K562 (cell line): ENCODE results near the gene CPNE9. TPM values are rescaled to one million over a fixed set of nuclear protein-coding genes. Genes with fewer than 3 reads are reported as not detected.

Source experiments
- ATAC-seq: fragments of 200-7000 bp; cut with Tn5 transposase; 3 replicates; pipeline ENCODE4 v1.9.1; 2020; ENCODE audit warnings: moderate library complexity
- BruUV-seq: library from RNA; stranded (reverse); fragments of 400-500 nt; replicated peaks from 2 replicates; lab custom pipeline; 2021; lab: Mats Ljungman, UMichigan
- CTCF ChIA-PET: fragments of 300-600 bp; formaldehyde crosslinking; extraction: SDS; loops from one replicate; lab custom pipeline; 2021; ENCODE audit warnings: low intra/inter-chr PET ratio; lab: Yijun Ruan, JAX
- POLR2A ChIA-PET: fragments of 300-600, 350-650 bp; sonication (Branson Sonifier 250); formaldehyde crosslinking; extraction: SDS; loops from one replicate; lab custom pipeline; 2021; ENCODE audit warnings: antibody characterized with exemption, inconsistent platforms; lab: Yijun Ruan, JAX
- DNase-seq, 4 experiments: peaks; one replicate each; pipeline versions ENCODE4 v3.0.0 to v3.0.0-alpha.2; 2011 to 2018; ENCODE audit warnings: low spot score in 3 of 4, mixed read lengths in 3 of 4; ENCODE audit errors: extremely low read depth in 1 of 4
- FAIRE-seq: peaks from 2 replicates; lab custom pipeline; 2011; peaks lifted over from hg19 to GRCh38; lab: Jason Lieb, UNC
- H2AFZ ChIP-seq: 2 replicates; pipeline ENCODE4 v1.6.0; 2011; ENCODE audit warnings: low read depth, low read length, control low read depth, inconsistent platforms
- H3K27ac ChIP-seq: fragments of 200-600 bp; 3 replicates; pipeline ENCODE4 v1.8.0; 2011; ENCODE audit warnings: low read depth, mild to moderate bottlenecking, control low read depth, inconsistent platforms, low read length, moderate library complexity, mixed read lengths; ENCODE audit errors: extremely low read depth
- H3K27me3 ChIP-seq, 2 experiments: fragments of 300-600 bp in 1 of 2; 2 replicates in 1 of 2; 3 replicates in 1 of 2; pipeline versions ENCODE4 v1.6.0 to v1.8.0; 2011; ENCODE audit warnings: inconsistent platforms in 2 of 2, low read length in 2 of 2, mild to moderate bottlenecking in 1 of 2, mixed read lengths in 1 of 2, moderate library complexity in 1 of 2; ENCODE audit not compliant: control insufficient read depth in 2 of 2, insufficient read depth in 2 of 2
- H3K36me3 ChIP-seq: fragments of 300-600 bp; 3 replicates; pipeline ENCODE4 v1.8.0; 2011; ENCODE audit warnings: mild to moderate bottlenecking, low read length, inconsistent platforms; ENCODE audit not compliant: control insufficient read depth, insufficient read depth
- H3K4me1 ChIP-seq, 2 experiments: fragments of 200-600 bp in 1 of 2; replicated peaks in 1 of 2; 2 replicates in 1 of 2; 3 replicates in 1 of 2; pipeline versions ENCODE4 v1.5.1 to v1.8.0; 2011; ENCODE audit warnings: inconsistent platforms in 2 of 2, low read length in 2 of 2, mild to moderate bottlenecking in 1 of 2, mixed read lengths in 1 of 2, moderate library complexity in 1 of 2; ENCODE audit not compliant: control insufficient read depth in 2 of 2, insufficient read depth in 2 of 2
- H3K4me2 ChIP-seq: 2 replicates; pipeline ENCODE4 v1.6.1; 2011; ENCODE audit warnings: low read length, control low read depth, inconsistent platforms, mixed read lengths; ENCODE audit not compliant: insufficient read depth
- H3K4me3 ChIP-seq: fragments of 200-600 bp; sonication (generic), shearing (Covaris generic); 2 replicates; pipeline ENCODE4 v1.5.1; 2016; ENCODE audit warnings: control low read depth, inconsistent platforms
- H3K79me2 ChIP-seq: fragments of 200-600 bp; 3 replicates; pipeline ENCODE4 v1.8.0; 2011; ENCODE audit warnings: low read length, inconsistent platforms; ENCODE audit not compliant: control insufficient read depth, insufficient read depth
- H3K9ac ChIP-seq, 2 experiments: 2 replicates each; pipeline versions ENCODE4 v1.6.0 to v1.6.1; 2011; ENCODE audit warnings: low read depth in 2 of 2, low read length in 2 of 2, control low read depth in 1 of 2, inconsistent platforms in 1 of 2, mild to moderate bottlenecking in 1 of 2, mixed read lengths in 1 of 2; ENCODE audit not compliant: insufficient read depth in 1 of 2
- H3K9me1 ChIP-seq: one replicate; pipeline ENCODE4 v1.6.0; 2011; ENCODE audit warnings: inconsistent platforms, mild to moderate bottlenecking, low read length, moderate library complexity; ENCODE audit not compliant: control insufficient read depth, insufficient read depth
- H3K9me3 ChIP-seq: replicated peaks from 2 replicates; pipeline ENCODE4 v1.5.1; 2011; ENCODE audit warnings: low read depth, low read length, inconsistent platforms; ENCODE audit not compliant: control insufficient read depth, insufficient read depth
- H4K20me1 ChIP-seq: replicated peaks from 2 replicates; pipeline ENCODE4 v1.6.1; 2011; ENCODE audit warnings: low read length, inconsistent platforms, mixed read lengths; ENCODE audit not compliant: control insufficient read depth, insufficient read depth
- CBX5 ChIP-seq: IDR thresholded peaks from 2 replicates; pipeline ENCODE4 v1.6.1; 2014; ENCODE audit warnings: low read depth, borderline replicate concordance
- CEBPB ChIP-seq: fragments of 450-650 bp; IDR thresholded peaks from 2 replicates; pipeline ENCODE4 v1.6.1; 2016; ENCODE audit warnings: missing genetic modification characterization, missing compliant biosample characterization
- CHD4 ChIP-seq: fragments of 200-600 bp; sonication (generic); IDR thresholded peaks from 3 replicates; pipeline ENCODE4 v1.6.1; 2012; ENCODE audit warnings: low read depth, mild to moderate bottlenecking, mixed read lengths, low read length, inconsistent platforms; ENCODE audit not compliant: insufficient read depth, insufficient replicate concordance, poor library complexity, severe bottlenecking
- NR2F6 ChIP-seq: fragments of 450-650 bp; formaldehyde crosslinking; IDR thresholded peaks from 2 replicates; pipeline ENCODE4 v1.4.0; 2020; ENCODE audit warnings: mild to moderate bottlenecking
- WGBS: fragments of 100-300 bp; shearing (Covaris generic); methylation state at CpG from one replicate; pipeline ENCODE4 v1.1.6; 2016; ENCODE audit warnings: low coverage, mixed read lengths; ENCODE audit not compliant: insufficient coverage; ENCODE audit errors: missing lambda C conversion rate; 5-methylcytosine and 5-hydroxymethylcytosine counted together
- in situ Hi-C: fragments of 300-500 bp; cut with MboI; formaldehyde crosslinking; loops from 4 replicates; pipeline ENCODE4 v1.15.0; 2018; ENCODE audit warnings: inconsistent platforms, mixed read lengths
- intact Hi-C: fragments of 100-400 bp; cut with micrococcal nuclease; formaldehyde crosslinking; loops from 2 replicates; pipeline ENCODE4 v1.14.2; 2022
- polyA plus RNA-seq, 8 experiments: library from polyadenylated mRNA; depleted of rRNA in 4 of 8; stranded (reverse) in 5 of 8; unstranded in 3 of 8; fragments of >200 nt; fragmentation: Nextera tagmentation in 2 of 8; fragmentation: Illumina TruSeq in 1 of 8; extraction: Ambion mirVana in 2 of 8; extraction: Trizol in 1 of 8; gene quantifications; 2 replicates each; pipeline versions ENCODE4 v1.2.1 to v1.2.3, GENCODE V29; 2011 to 2014; ENCODE audit warnings: inconsistent platforms in 1 of 8, missing spikeins in 1 of 8
- total RNA-seq, 7 experiments: library from RNA; depleted of rRNA in 6 of 7; stranded (reverse); fragments of >200 nt in 6 of 7; fragmentation: Illumina TruSeq in 2 of 7; extraction: Trizol in 2 of 7; gene quantifications; 2 replicates each; pipeline versions ENCODE4 v1.2.1 to v1.2.3, GENCODE V29; 2011 to 2021; ENCODE audit warnings: low replicate concordance in 1 of 7
- TF ChIP-seq, protein P1 (sequence below): fragments of 450-650 bp; IDR thresholded peaks from 2 replicates; pipeline ENCODE4 v1.6.1; 2016; ENCODE audit warnings: low read depth

The CPNE9 gene
- total and polyA plus RNA-seq, 9 of the 15 experiments (the other 6 are each of a cell fraction or from before 2014, with no cell fraction given), result 0.22 to 0.56 (median 0.29) TPM; not detected in 3

DNA sequence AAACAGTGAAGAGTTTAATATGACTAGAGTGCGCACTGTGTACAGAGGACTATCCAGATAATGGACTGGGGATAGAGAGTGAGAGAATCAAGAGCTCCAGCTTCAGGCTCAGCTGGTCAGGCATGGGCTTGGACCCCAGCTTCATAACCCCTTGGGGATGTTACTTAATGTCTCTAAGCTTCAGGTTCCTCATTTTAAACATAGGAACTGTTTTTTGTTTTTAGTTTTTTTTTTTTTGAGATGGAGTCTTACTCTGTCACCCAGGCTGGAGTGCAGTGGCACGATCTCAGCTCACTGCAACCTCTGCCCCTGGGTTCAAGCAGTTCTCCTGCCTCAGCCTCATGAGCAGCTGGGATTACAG lies 18.0 kb downstream of the CPNE9 start:
- no peak overlapping the region for H3K4me2 ChIP-seq
- CTCF ChIA-PET, result no interaction called here
- POLR2A ChIA-PET, result interaction anchor here (0.6 to 0.8 kb wide), 2 partner anchors 9 to 71 kb away, joined by 3 to 6 read pairs; partner anchors contain the start of gene TADA3
- peaks cover 12 to 13% of the 10 kb centered on the region in 2 experiments; a peak in 4 of 5 replicates for H3K27me3 ChIP-seq
- H3K9me1 ChIP-seq, result no peaks in the 10 kb centered on the region
- no peak overlapping the region for H3K9ac ChIP-seq
- H4K20me1 ChIP-seq, result no peaks in the 10 kb centered on the region
- H3K9me3 ChIP-seq, result no peaks in the 10 kb centered on the region
- FAIRE-seq, result no peak
- H3K4me1 ChIP-seq, result peaks cover 1 to 3% of the 10 kb centered on the region in 2 experiments; a peak in 2 of 5 replicates
- H3K27ac ChIP-seq, result no peak overlapping the region
- BruUV-seq, result no TSS peak
- intact Hi-C loops, result loop anchor here (10.0 kb wide), 1 partner anchor 603 kb away; the partner anchor contains the start of gene SEC13
- H3K4me3 ChIP-seq, result no peak overlapping the region
- in situ Hi-C loops, result loop anchor here (10.0 kb wide), 1 partner anchor 217 kb away; no protein-coding TSS in a partner anchor
- no peaks in the 10 kb centered on the region for H3K79me2 ChIP-seq
- TF ChIP-seq CBX5, result no peak
- TF ChIP-seq, protein P1, sequence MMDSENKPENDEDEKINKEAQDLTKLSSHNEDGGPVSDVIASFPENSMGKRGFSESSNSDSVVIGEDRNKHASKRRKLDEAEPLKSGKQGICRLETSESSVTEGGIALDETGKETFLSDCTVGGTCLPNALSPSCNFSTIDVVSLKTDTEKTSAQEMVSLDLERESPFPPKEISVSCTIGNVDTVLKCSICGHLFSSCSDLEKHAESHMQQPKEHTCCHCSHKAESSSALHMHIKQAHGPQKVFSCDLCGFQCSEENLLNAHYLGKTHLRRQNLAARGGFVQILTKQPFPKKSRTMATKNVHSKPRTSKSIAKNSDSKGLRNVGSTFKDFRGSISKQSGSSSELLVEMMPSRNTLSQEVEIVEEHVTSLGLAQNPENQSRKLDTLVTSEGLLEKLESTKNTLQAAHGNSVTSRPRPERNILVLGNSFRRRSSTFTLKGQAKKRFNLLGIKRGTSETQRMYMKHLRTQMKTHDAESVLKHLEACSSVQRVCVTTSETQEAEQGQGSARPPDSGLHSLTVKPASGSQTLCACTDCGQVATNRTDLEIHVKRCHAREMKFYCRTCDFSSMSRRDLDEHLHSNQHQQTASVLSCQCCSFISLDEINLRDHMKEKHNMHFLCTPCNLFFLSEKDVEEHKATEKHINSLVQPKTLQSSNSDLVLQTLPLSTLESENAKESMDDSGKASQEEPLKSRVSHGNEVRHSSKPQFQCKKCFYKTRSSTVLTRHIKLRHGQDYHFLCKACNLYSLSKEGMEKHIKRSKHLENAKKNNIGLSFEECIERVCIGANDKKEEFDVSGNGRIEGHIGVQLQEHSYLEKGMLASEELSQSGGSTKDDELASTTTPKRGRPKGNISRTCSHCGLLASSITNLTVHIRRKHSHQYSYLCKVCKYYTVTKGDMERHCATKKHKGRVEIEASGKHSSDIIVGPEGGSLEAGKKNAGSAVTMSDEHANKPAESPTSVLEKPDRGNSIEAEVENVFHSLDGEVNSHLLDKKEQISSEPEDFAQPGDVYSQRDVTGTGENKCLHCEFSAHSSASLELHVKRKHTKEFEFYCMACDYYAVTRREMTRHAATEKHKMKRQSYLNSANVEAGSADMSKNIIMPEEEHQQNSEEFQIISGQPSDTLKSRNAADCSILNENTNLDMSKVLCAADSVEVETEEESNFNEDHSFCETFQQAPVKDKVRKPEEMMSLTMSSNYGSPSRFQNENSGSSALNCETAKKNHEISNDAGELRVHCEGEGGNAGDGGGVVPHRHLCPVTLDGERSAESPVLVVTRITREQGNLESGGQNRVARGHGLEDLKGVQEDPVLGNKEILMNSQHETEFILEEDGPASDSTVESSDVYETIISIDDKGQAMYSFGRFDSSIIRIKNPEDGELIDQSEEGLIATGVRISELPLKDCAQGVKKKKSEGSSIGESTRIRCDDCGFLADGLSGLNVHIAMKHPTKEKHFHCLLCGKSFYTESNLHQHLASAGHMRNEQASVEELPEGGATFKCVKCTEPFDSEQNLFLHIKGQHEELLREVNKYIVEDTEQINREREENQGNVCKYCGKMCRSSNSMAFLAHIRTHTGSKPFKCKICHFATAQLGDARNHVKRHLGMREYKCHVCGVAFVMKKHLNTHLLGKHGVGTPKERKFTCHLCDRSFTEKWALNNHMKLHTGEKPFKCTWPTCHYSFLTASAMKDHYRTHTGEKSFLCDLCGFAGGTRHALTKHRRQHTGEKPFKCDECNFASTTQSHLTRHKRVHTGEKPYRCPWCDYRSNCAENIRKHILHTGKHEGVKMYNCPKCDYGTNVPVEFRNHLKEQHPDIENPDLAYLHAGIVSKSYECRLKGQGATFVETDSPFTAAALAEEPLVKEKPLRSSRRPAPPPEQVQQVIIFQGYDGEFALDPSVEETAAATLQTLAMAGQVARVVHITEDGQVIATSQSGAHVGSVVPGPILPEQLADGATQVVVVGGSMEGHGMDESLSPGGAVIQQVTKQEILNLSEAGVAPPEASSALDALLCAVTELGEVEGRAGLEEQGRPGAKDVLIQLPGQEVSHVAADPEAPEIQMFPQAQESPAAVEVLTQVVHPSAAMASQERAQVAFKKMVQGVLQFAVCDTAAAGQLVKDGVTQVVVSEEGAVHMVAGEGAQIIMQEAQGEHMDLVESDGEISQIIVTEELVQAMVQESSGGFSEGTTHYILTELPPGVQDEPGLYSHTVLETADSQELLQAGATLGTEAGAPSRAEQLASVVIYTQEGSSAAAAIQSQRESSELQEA, result no peak
- TF ChIP-seq CEBPB, result 0 out of 2 replicates have a peak, but pooled peaks have one; percentile 8
- no peak for TF ChIP-seq CHD4
- no peak for TF ChIP-seq NR2F6 (CRISPR knock-in tag)
- WGBS, result 16% methylated on average over 2 of the region's 2 CpGs
- no peak overlapping the region for H2AFZ ChIP-seq
- H3K36me3 ChIP-seq, result no peaks in the 10 kb centered on the region
- no peak for DNase-seq
- ATAC-seq, result peak; percentile 41
